NCI-H82 treated with DMSO at 0.1 percent for 48 hours (cell line): ENCODE measurements around the gene DUT.

Source experiments
- DNase-seq: peaks from one replicate; lab custom pipeline; 2025; ENCODE audit not compliant: unreplicated experiment; lab: John Stamatoyannopoulos, UW

The DUT gene

GRCh38 chr15:48330855-48331795, at the start of gene DUT:
DUT (plus strand) TSS chr15:48331429; CDS start chr15:48331516, 87 bp downstream.
- DNase-seq, result peak; percentile 41

GRCh38 chr15:48281674-48282073, 49.6 kb upstream of the DUT start:
- no peak for DNase-seq

GRCh38 chr15:48282216-48282615, 49.0 kb upstream of the DUT start:
- no peak for DNase-seq

GRCh38 chr15:48283396-48284145, 47.7 kb upstream of the DUT start:
- peak; percentile 82 for DNase-seq

- DNase-seq, result no peak
Measured at GRCh38 chr15:48285329-48286214, 45.7 kb upstream of the DUT start.

GRCh38 chr15:48289628-48290027, 41.6 kb upstream of the DUT start:
- no peak for DNase-seq

GRCh38 chr15:48292458-48292857, 38.8 kb upstream of the DUT start:
- no peak for DNase-seq

GRCh38 chr15:48297668-48298067, 33.6 kb upstream of the DUT start:
- DNase-seq, result no peak

GRCh38 chr15:48298914-48299313, 32.3 kb upstream of the DUT start:
- no peak for DNase-seq

GRCh38 chr15:48300038-48300437, 31.2 kb upstream of the DUT start:
- DNase-seq, result no peak

GRCh38 chr15:48304398-48304797, 26.8 kb upstream of the DUT start:
- no peak for DNase-seq

- DNase-seq, result no peak
Measured at GRCh38 chr15:48306639-48307038, 24.6 kb upstream of the DUT start.

- no peak for DNase-seq
Measured at GRCh38 chr15:48307586-48307985, 23.6 kb upstream of the DUT start.

- DNase-seq, result no peak
Measured at GRCh38 chr15:48309740-48310139, 21.5 kb upstream of the DUT start.

- DNase-seq, result no peak
Measured at GRCh38 chr15:48313216-48313615, 18.0 kb upstream of the DUT start.

- no peak for DNase-seq
Measured at GRCh38 chr15:48315041-48315440, 16.2 kb upstream of the DUT start.

GRCh38 chr15:48317221-48317620, 14.0 kb upstream of the DUT start:
- no peak for DNase-seq

GRCh38 chr15:48318131-48318530, 13.1 kb upstream of the DUT start:
- DNase-seq, result no peak

- DNase-seq, result no peak
Measured at GRCh38 chr15:48323294-48323693, 7.9 kb upstream of the DUT start.

- no peak for DNase-seq
Measured at GRCh38 chr15:48324949-48325348, 6.3 kb upstream of the DUT start.

- no peak for DNase-seq
Measured at GRCh38 chr15:48325400-48325799, 5.8 kb upstream of the DUT start.
